Spleen (tissue), 7 donors: ENCODE measurements around the gene ZC3H12C.
"Not testable (repeated sequence)": the region's sequence is repeated elsewhere in the genome, so short reads cannot be mapped to it uniquely, and the experiment has no call there.

Experiments
- POLR2A ChIP-seq, 3 donors: fragments of 450-650 bp; IDR thresholded peaks; one replicate each; pipeline ENCODE4 v1.5.1; 2017; ENCODE audit warnings: antibody characterized with exemption in 3 of 3, mild to moderate bottlenecking in 1 of 3
- POLR2AphosphoS5 ChIP-seq, 3 donors: sonication (generic); formaldehyde crosslinking; IDR thresholded peaks; one replicate each; pipeline ENCODE4 v1.5.1; 2017; ENCODE audit warnings: antibody characterized with exemption in 3 of 3
- TF ChIP-seq, protein P1 (sequence below), 11 experiments: fragments of 200-600 bp in 7 of 11; fragments of 450-650 bp in 4 of 11; sonication (generic) in 4 of 11; IDR thresholded peaks in 8 of 11; conservative IDR thresholded peaks in 3 of 11; 1 replicate in 7 of 11; 2 replicates in 4 of 11; pipeline versions ENCODE4 v1.4.0 to v1.8.0; 2016 to 2021; ENCODE audit warnings: antibody characterized with exemption in 11 of 11, inconsistent platforms in 4 of 11, mild to moderate bottlenecking in 1 of 11
- donor health status: DM: no; HTN: no; CAD: no; lungs with moderate emphysema.
- donor health status: DM: no; HTN: no; CAD: no.
- donor health status: DM: no; HTN: no; CAD: no.

DNA sequence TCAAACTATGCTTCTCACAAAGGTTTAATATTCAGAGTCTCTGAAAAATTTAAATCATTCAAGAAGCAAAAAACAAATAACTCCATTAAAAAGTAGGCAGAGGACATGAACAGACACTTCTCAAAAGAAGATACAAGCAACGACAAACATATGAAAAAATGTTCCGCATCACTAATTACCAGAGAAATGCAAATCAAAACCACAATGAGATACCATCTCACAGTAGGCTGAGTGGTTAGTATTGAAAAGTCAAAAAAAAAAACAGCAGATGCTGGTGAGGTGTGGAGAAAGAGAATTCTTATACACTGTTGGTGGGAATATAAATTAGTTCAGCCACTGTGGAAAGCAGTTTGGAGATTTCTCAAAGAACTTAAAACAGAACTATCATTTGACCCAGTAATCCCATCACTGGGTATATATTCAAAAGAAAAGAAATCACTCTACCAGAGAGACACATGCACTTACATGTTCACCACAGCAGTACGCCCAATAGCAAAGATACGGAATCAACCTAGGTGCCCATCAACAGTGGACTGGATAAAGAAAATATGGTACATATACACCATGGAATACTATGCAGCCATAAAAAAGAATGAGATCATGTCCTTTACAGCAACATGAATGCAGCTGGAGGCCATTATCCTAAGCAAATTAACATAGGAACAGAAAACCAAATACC, 99.6 kb downstream of the ZC3H12C start:
- TF ChIP-seq, protein P1, sequence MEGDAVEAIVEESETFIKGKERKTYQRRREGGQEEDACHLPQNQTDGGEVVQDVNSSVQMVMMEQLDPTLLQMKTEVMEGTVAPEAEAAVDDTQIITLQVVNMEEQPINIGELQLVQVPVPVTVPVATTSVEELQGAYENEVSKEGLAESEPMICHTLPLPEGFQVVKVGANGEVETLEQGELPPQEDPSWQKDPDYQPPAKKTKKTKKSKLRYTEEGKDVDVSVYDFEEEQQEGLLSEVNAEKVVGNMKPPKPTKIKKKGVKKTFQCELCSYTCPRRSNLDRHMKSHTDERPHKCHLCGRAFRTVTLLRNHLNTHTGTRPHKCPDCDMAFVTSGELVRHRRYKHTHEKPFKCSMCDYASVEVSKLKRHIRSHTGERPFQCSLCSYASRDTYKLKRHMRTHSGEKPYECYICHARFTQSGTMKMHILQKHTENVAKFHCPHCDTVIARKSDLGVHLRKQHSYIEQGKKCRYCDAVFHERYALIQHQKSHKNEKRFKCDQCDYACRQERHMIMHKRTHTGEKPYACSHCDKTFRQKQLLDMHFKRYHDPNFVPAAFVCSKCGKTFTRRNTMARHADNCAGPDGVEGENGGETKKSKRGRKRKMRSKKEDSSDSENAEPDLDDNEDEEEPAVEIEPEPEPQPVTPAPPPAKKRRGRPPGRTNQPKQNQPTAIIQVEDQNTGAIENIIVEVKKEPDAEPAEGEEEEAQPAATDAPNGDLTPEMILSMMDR (IDR thresholded peaks at IDR 0.05 in 8 of 11, conservative IDR thresholded peaks at IDR 0.05 in 3 of 11), result not testable (repeated sequence)
- not testable (repeated sequence) for TF ChIP-seq POLR2A, POLR2AphosphoS5 (IDR thresholded peaks at IDR 0.05)
